GM19455 (cell line): ENCODE results near the gene GPR132.

Experiments
- ATAC-seq: cut with Tn5 transposase; IDR thresholded peaks from one replicate; pipeline ENCODE4 v1.9.1; 2021; ENCODE audit not compliant: unreplicated experiment

The GPR132 gene

DNA sequence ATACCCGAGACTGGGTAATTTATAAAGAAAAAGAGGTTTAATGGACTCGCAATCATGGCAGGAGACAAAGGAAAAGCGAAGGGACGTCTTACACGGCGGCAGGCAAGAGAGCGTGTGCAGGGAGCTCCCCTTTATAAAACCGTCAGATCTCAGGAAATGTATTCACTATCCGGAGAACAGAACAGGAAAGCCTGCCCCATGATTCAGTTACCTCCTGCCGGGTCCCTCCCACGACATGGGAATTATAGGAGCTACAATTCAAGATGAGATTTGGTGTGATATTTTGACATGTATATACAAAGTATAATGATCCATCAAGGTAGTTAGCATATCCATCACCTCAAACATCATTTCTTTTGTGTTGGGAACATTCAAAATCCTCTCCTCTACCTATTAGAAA, 42.1 kb downstream of the GPR132 start:
- ATAC-seq = no peak

- ATAC-seq = no peak
Measured at GRCh38 chr14:105022276-105022670, 43.0 kb downstream of the GPR132 start.

- no peak for ATAC-seq
Measured at GRCh38 chr14:105021656-105022275, 43.5 kb downstream of the GPR132 start.

DNA sequence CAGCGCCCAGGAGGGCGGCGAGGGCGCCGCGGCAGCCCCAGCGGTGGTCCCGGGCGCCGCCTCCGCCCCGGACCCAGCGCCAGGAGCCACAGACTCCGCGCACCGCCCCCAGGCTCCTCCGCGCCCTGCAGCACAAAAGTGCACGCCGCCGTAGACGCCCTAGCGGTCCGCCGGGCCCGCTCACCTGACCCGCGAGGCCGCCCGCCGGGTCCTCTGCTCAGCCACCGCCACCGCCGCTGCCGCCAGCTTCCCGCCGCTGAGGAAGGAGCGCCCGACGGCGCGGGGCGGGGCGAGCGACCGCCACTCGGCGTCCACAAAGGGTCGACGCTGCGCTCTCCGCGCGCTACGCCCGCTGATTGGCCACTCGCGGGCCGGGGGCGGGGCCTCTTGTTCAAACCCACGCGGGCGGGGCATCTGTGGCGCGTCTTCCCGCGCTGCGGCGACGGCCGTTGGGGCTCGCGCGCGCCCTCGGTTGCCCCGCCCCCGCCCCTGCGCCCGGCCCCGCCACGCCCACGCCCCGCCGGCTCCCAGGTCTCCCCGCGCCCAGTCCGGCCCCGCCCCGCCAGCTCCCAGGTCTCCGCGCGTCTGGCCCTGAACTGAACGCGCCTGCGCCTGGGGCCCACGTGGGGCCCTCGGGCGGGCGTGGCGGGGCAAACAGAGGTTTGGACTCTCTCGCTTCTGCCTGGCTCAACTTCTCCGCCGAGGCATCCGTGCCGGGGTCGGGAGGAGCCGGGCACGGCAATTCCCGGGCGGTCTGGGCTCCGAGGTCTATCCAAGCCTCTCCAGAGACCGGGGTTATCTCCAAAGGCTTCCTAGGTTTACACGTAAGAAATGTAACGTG, 44.2 kb downstream of the GPR132 start, which contains the start of gene CDCA4:
Gene CDCA4, minus strand, starts transcription at position 269 of the 841 bp plus-strand sequence. CDS start 9,154 bp downstream, outside the sequence.
- ATAC-seq = peak; percentile 71

GRCh38 chr14:105019861-105020814, 45.1 kb downstream of the GPR132 start:
- peak; percentile 38 for ATAC-seq

DNA sequence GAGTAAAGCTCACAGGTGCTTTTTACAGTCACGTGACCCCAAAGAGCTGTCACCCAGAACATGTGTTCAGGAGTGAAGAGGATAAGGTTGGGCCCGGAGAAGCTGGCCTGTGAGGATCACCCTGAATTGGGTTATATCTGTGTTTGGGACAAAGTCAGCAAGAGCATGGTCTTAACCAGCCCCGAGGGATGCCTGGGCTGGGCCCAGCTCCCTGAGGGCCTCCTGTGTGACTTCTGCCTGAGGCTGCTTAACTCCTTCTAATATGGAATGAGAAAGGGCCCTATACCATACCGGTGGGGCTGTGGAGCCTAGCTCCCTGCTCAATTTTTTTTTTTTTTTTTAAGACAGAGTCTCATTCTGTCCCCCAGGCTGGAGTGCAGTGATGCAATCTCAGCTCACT, 46.8 kb downstream of the GPR132 start:
- no peak for ATAC-seq

DNA sequence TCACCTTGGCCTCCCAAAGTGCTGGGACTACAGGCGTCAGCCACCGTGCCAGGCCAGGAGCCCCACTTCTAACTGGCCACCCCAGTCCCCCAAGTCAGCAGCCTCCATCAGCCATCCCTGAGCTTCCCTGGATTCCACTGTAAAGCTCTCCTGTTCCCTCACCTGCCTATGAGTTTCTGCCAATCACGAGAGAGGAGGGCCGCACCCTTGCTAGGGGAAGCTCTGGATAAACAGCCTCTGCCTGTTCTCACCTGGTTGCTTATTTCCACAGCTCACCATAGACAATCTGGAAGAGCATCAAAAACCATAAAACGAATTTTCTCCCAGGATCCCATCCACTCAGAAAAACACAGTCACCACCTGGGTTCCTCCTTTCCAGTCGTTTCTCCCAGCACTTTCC, 49.3 kb downstream of the GPR132 start:
- ATAC-seq = no peak

DNA sequence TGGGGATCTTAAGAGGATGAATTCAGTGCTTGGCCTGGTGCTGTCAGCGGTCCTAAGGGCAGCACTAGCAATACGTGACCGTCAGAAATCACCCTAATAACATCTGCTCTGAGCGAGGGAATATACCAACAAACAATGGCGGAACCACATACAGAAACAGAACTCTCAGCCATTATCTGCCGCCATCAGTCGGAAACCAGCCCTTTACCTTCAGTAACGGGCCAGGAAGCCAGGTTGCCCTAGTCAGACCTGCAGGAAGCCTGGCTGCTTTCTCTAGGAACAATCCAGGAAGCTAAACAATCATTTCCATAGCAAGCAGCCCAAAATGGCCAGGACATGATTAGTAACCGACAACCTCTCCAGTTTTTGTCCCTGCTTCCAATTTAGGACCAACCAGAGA, 50.0 kb downstream of the GPR132 start:
- no peak for ATAC-seq

DNA sequence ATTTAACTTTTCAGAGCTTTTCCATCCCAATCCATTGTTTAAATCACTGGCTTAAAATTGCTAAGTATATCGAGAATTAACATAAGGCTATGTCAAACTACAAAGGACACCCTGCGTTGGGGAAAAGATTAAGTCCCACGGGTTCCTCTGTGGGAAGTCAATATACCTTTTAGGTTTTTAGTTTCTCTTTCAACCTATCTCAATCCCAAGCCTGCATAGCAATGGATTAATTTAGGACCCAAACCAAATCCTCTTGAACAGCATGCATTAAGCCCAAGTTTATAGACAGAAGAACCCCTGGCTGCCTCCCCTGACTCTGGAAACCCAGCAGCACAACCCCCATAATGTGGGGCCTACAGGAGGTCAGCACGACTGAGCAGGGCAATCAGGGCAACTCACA, 50.6 kb downstream of the GPR132 start:
- ATAC-seq = no peak

DNA sequence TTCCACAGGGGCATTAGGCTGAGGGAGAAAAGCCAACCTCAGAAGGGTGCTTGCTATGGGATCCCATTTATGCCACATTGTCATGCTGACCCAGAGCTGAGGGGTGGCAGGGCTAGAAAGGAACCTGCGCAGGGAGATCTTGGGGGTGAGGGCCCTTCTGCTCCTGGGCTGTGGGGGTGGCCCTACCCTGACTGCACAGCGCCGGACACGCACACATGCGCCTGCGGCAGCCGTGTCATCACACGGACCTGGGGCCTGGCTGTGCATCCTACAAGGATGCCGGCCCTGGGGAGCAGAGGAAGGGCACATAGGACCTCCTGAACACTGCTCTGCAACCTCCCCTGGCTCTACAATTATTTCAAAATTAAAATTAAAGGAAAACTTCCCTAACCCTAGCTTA, 51.2 kb downstream of the GPR132 start:
- no peak for ATAC-seq

- no peak for ATAC-seq
Measured at GRCh38 chr14:105013150-105013785, 52.0 kb downstream of the GPR132 start.

GRCh38 chr14:105012171-105012985, 52.9 kb downstream of the GPR132 start:
- no peak for ATAC-seq

GRCh38 chr14:105011312-105011990, 53.8 kb downstream of the GPR132 start:
- ATAC-seq = no peak

DNA sequence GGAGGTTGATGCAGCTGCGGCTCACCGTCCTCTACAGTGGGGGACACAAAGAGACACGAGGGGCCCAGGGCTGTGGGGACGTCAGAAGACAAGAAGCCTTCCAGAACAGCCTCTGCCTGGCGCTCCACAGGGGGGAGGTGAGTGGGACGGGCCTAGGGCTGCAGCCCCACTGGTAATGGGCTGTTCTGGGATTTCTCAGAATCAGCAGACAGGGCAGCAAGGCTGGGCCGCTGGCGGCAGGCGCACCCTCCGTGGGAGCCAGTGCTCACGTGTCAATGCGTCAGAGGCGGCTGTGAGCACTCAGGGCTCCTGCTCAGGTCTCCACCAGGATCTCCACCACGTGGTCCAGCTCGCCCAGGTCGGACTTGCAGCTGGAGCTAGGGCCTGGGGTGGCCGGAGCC, 54.3 kb downstream of the GPR132 start:
- no peak for ATAC-seq

DNA sequence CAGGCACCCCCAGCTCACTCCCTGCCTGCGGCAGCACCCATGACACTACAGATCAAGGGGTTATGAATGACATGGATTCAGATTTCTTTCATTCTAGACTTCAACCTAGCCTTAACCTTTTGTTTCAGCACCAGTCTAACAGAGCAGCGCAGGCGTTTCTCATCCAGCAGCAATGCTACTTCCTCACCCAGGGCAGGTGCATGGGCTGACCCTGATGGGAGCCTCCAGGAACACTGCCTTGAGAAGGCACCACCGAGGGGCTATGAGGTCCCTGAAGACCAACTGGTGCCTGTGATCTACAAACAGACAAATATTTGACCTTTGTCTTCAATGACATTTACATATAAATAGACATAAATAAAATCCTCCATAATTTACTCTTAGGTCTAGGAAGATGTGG, 55.1 kb downstream of the GPR132 start:
- no peak for ATAC-seq

GRCh38 chr14:105007593-105008264, 57.5 kb downstream of the GPR132 start:
- ATAC-seq = no peak

DNA sequence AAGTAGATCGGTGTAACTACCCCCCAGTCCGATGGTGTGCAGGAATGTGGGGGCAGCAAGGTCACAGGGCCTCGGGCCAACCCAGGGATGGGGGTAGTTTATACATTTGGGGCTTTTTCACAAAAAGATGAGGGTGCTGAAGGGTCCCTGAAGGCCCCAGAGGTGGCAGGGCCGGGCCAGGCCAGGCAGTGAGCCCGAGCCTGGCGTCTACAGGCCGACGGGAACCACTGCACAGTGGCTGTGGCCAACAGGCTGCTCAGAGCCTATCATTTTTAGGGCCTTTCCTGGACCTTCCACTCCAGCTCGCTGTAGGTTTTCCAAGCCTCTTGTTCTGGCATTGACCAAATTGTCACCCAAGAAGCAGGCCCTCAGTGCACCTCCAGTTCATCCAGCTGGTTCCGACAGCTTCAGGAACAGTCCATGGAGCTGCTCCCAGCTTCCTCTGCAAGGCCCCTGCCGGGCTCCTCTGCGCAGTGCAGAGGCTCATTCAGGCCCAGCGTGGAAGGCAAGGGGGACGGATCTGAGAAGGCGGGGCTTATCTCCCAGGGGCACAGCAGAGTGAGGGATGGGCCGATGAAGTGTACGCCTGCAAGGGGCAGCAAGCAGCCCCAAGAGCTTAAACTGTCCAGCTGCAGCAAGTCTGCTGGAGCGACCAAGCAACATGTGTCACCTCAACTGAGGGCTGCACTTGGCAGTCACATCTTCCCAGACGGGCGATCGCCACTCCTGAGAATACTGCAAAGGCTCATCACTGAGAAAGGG, 58.2 kb downstream of the GPR132 start:
- no peak for ATAC-seq
